GM18508 (cell line): ENCODE data around the gene CPPED1.

Experiments used
- ATAC-seq: cut with Tn5 transposase; IDR thresholded peaks from one replicate; pipeline ENCODE4 v1.9.1; 2021; ENCODE audit warnings: moderate number of reproducible peaks; ENCODE audit not compliant: insufficient read depth, unreplicated experiment

CPPED1 gene

DNA sequence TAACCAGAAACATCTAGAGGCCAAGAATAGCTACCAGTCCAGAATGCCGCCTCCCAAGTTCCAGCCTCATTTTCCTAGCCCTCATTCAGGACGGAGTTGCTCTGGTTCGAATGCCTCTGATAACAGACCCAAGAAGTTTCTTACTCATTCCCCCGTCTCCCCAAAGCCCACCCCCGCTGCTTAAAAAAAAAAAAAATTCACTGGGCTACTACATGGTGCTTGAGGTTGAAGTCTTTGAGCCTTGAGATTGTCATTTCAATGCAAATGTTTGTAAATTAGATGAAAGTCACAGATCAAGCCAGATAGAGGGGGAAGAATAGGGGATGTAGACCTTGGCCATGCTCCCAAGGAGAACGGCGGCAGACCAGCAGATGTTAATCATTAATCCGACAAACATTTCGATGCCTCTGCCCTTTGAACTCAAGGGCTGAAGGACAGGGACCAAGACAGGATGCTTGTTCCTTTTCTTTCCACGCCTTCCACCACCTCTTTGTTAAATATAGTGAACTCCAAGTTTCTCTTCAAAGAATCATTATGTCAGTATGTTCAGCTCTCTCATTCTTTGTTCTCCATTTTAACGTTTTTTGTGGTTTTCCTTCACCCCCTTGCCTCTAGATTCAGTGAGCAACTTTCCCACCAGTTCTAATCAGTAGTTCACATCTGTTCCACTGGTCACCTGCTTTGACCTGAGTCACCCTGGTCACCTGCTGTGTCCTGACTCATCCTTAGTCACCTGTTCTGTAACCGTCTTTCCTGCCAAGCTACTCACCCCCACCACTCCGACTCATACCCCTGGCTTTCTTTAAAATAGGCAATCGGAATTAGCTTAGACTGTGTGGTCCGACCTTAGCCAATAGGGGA is 190.3 kb downstream of the CPPED1 start:
- peak; percentile 75 for ATAC-seq

DNA sequence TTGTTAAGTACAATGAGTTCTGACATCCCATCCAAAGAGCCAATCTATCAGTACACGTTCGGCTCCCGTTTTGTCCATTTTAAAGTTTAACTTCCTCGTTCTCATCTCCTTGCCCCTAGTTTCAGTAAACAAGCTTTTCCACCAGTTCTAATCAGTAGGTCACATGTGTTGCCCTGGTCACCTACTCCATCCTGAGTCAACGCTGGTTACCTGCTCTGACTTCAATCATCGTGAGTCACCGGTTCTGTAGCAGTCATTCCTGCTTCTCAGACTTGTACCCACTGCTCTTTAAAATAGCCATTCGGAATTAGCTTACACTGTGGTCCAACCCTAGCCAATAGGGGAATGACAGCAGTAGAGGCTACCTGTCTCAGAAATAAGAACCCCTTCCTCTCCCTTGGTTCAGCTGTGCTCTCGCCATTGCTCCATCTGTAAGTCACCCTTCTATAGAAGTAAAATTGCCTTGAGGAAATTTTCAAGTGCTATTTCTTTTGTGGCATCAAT is 191.0 kb downstream of the CPPED1 start:
- no peak for ATAC-seq

DNA sequence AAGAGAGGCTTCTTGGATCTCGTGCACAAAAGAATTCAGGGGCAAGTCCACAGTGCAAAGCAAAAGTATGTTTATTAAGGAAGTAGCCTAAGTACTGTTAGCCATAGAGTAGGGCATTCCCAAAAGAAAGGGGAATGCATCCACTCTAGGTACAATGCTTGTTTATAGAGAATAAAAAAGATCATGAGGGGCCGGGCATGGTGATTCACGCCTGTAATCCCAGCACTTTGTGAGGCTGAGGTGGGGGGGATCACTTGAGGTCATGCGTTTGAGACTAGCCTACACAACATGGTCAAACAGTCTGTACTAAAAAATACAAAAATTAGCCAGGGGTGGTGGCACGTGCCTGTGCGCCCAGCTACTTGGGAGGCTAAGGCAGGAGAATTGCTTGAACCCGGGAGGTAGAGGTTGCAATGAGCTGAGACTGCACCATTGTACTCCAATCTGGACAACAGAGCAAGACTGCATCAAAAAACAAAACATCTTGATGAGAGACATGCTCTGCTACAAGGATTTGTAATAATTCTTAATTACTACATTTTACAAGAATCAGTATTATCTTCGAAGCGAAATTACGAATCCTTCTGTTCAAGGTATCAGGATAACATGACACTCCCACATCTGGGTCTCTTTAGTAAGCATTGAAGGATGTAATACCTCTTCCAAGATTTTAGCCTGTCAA is 191.6 kb downstream of the CPPED1 start:
- ATAC-seq = no peak

DNA sequence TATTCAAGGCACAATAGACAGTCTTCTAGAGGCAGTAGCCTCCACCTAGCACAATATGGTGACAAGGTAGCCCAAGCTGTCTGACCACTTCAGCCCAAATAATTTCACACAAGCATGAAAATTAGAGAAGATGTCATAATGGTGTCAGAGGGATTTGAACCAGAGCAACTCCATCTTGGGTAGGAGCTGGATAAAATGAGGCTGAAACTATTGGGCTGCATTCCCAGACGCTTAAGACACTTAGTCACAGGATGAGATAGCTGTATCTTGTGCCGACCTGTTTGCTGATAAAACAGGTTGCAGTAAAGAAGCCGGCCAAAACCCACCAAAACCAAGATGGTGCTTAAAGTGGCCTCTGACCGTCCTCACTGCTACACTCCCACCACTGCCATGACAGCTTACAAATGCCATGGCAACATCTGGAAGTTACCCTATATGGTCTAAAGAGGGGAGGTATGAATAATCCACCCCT is 192.6 kb downstream of the CPPED1 start:
- ATAC-seq = no peak

DNA sequence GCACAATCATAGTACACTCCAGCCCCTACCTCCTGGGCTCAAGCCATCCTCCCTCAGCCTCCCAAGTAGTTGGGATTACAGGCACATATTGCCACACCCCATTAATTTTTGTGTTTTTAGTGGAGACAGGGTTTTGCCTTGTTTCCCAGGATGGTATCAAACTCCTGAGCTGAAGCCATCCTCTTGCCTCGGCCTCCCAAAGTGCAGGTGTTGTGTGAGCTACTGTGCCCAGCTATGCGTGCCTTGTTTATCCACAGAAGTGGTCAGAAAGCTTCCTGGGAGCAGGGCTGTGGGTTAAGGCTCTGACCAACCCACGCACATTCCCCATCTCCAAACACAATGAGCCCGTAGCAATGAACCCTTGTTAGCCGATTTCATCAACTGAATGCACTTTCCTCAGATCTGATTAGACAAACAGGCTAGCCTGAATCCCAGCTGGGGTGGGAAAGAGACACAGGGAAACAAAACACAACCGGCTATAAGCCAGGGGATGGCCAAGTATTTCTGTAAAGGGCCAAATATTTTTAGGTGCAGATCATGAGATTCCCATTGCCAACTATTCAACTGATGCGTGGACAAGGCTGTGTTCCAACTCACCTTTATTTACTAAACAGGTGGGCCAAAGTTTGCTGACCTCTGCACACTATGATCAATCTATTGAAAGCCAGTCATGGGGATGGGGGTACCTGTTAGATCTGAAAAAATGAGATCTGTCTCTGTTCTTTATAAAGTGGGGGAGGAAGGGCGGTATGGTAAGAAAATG is 193.6 kb downstream of the CPPED1 start:
- no peak for ATAC-seq
